GM18951 (cell line): ENCODE data around the gene GPC5.

ENCODE experiments used
- POLR2A ChIP-seq: IDR thresholded peaks from 4 replicates; pipeline ENCODE4 v1.6.1; 2011; ENCODE audit warnings: mild to moderate bottlenecking; ENCODE audit not compliant: insufficient read length, insufficient read depth; ENCODE audit errors: extremely low read depth
- in situ Hi-C: fragments of 300-500 bp; cut with MboI; formaldehyde crosslinking; loops from one replicate; pipeline ENCODE4 v1.12.0; 2022; ENCODE audit warnings: low sequenced_read_pairs, mixed read lengths, inconsistent platforms; ENCODE audit not compliant: unreplicated experiment

Gene GPC5

DNA sequence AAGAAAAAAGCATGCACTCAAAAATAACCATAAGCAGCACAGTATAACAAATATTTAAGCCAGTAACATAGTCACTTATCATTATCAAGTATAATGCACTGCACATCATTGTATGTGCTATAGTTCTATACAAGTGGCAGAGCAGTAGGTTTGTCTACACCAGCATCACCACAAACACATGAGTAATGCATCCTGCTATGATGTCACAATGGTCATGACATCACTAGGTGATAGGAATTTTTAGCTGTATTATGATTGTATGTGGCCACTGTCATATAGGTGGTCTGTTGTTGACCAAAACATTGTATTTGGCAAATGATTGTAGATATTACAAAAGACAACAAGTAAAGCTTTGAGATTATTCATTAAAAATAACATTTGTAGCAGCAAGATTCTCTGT lies 967.5 kb downstream of the GPC5 start:
- TF ChIP-seq POLR2A: no peak
- in situ Hi-C loops: no loop called here

- TF ChIP-seq POLR2A: no peak
These were observed 979.0 kb downstream of the GPC5 start for GRCh38 chr13:92377396-92377795.

GRCh38 chr13:92379371-92379770 lies 981.0 kb downstream of the GPC5 start:
- TF ChIP-seq POLR2A: no peak
- in situ Hi-C loops: no loop called here

More at GRCh38 chr13:92377396-92377795, 979.0 kb downstream of the GPC5 start:
- in situ Hi-C loops: no loop called here

DNA sequence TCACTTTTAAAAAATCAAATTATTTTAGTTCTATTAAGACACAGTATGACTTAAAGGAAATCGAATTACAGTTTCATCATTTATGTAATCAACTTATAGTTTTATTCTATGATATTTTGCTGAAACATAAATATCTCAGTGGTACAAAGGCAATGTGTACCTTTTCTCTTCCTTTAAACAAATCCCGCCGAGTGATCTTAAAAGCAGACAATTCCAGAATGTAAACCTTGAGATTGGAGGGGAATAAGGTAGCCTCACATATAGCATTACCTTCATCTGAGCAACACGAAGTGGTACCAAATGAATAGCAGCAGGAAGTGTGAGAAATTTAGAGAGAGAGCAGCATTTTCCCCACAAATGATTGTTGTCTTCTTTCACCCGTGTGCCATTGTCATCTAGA lies 986.0 kb downstream of the GPC5 start:
- TF ChIP-seq POLR2A: no peak
- in situ Hi-C loops: no loop called here

DNA sequence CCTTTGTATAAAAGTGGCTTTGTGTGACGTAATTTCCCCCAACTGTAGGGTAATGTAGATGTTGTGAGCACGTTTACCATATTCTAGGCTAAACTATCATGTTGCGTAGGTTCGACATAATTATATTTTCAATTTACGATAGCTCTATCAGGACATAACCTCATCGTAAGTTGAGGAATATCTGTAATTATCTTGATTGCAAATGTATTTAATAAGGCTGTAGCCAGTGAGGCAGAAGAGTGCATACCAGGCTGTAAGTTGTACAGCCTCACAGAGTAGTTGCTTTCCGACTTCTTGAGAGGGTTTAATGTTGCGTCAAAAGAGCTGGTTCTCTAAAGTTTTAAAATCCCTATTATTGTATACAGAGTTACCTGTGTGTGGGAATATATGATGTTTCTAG lies 988.8 kb downstream of the GPC5 start:
- in situ Hi-C loops: no loop called here
- TF ChIP-seq POLR2A: no peak

DNA sequence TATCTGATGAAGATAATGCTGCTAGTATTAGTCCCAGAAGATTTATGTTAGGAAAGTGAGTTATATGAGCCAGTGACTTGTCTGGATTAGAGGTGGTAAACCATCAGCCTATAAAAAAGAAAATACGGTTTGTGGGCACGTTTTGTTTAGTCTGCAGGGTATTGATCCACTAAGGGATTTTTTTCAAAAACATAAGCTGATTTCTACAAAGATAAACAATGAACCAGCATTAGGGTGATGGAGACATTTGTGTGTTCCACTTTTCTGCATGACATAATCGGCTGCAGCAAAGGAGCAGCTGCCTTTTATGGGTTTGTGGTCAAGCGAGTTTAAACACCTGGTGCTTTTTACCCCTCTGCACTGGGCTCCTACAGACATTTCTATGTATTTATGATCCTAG lies 991.8 kb downstream of the GPC5 start:
- in situ Hi-C loops: no loop called here
- TF ChIP-seq POLR2A: no peak

GRCh38 chr13:92403606-92404005 lies 1005.2 kb downstream of the GPC5 start:
- TF ChIP-seq POLR2A: no peak
- in situ Hi-C loops: no loop called here

DNA sequence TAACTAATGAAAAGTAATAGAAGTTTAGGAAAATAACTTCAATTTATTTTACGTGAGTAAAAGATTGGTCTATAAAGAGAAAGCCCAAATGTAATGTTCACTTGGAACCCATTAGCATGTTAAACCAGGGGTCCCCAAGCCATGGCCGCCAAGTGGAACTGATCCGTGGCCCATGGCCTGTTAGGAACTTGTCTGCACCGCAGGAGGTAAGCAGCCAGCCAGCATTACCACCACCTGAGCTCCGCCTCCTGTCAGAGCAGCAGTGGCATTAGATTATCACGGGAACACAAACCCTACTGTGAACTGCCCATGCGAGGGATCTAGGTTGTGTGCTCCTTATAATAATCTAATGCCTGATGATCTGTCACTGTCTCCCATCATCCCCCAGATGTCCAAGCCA lies 1009.4 kb downstream of the GPC5 start:
- in situ Hi-C loops: no loop called here
- no peak for TF ChIP-seq POLR2A

GRCh38 chr13:92412481-92412880 lies 1014.1 kb downstream of the GPC5 start:
- in situ Hi-C loops: no loop called here
- TF ChIP-seq POLR2A: no peak

DNA sequence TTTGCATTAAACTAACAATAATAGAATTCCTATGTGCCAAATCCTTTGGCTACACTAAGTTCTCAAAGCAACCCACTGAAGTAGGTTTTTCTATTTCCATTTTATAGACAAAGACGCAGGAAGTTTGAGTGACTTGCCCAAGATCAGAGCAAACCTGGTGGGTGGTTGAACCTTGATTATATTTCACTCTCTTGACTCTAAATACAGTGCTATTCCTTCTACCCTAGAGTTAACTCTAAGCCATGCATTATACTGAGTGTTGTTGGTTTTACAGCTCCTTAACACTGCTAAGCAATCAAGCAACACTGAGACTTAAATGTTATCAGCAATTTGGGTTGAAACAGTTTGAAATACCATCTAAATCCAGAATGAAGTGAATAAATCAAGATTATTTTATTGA lies 1014.6 kb downstream of the GPC5 start:
- no peak for TF ChIP-seq POLR2A
- in situ Hi-C loops: no loop called here

DNA sequence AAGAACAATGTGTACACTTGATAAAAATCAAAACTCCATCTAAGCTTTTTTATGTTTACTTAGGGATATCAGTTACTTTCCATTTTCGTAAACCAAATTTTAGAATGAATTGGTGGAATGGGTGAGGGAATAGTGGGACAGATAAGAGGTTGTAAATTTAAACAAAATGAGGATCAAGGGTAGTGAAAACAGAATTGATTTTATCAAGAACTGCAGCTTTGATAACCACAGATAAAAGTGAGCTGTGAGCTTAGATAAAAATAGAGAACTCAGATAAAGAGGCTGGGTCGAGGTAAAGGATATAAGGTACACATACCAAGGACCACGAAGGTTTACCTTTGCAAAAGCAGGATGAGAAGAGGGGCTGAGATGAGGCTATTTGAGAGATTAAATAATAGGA lies 1015.0 kb downstream of the GPC5 start:
- no peak for TF ChIP-seq POLR2A
- in situ Hi-C loops: no loop called here

- no peak for TF ChIP-seq POLR2A
- in situ Hi-C loops: no loop called here
These were observed 1016.4 kb downstream of the GPC5 start for GRCh38 chr13:92414851-92415250.

DNA sequence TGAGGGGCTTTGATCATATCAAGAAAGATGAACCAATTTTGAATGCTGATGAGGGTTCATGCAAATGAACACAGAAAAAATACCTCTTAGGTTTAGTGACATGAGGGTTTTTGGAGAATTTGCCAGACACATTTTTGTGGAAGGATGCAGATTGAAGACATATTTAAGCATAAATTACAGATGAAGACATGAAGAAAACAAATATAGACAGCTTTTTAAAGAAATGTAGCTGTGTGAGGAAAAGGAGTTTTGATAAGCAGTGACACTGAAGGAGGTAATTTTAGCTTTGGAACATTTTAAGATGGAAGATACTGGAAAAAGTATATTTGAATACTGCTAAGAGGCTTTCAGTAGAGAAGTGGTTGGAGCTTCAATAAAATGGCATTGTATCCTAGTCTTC lies 1017.4 kb downstream of the GPC5 start:
- in situ Hi-C loops: no loop called here
- no peak for TF ChIP-seq POLR2A

DNA sequence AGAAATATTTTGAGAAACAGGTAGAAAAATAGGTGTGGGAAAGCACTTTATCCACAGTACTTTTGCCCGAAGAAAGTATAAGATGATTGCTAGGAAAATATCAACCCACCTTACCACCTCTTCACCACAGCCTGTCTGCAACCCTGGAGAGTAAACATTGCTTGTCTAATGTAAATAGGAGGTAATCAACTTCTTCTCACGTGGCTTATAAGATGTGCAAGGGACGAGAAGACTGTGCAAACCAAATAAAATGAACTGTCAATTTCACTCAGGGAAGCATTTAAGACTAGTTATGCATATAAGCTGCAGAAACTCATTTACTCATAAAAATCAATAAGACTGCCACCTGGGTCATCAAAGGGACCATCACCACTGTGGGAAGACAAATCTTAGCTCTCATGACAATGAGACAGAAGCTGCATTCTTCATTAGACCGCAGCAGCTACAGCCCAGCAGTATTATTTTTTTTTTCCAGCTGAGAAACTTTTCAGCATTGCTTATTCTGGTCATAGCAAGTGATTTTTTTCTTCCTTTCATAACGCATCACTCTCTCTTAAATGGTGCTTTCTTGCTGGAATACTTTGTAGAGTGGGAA lies 1020.5 kb downstream of the GPC5 start:
- in situ Hi-C loops: no loop called here
- no peak for TF ChIP-seq POLR2A

DNA sequence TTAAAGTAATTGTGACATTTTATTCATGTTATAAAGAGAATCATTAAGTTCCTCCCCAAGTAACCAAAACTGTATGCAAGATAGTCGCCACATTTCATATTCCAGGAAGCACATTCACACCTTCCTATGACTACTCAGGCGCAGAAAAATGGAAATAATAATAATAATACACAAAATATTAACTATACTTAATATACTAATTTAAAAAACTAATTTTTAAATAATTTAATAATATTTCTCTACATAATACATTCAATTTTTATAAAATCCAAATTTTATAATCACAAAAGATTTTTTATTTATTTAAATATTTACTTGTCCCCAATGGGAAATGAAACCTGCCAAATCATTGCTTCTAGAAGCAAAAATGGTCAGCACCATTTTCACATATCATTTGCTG lies 1030.8 kb downstream of the GPC5 start:
- TF ChIP-seq POLR2A: no peak
- in situ Hi-C loops: no loop called here

- in situ Hi-C loops: no loop called here
- TF ChIP-seq POLR2A: no peak
These were observed 1035.0 kb downstream of the GPC5 start for GRCh38 chr13:92433386-92433785.

DNA sequence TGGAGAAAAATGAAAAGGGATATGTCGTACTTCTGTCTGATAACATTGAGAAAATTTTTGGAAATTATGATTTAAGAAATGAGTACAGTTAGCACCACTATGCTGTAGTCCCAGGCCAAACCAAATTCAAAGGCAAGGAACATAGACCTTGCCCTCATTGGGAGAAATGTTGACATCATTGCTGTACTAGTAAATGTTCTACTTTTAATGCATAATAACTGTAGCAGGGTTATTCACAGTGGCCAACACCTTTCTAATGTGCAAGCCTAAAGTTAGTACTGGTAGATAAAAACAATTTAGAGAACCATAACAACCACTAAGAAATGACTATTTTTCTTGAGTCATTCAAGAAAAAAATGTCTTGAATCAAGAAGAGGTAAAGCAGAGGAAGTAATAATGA lies 1035.5 kb downstream of the GPC5 start:
- in situ Hi-C loops: no loop called here
- TF ChIP-seq POLR2A: no peak
